ENCODE data around the gene PPP1R2.
"Not testable (repeated sequence)": the region's sequence is repeated elsewhere in the genome, so short reads cannot be mapped to it uniquely, and the experiment has no call there.

PPP1R2 gene

GRCh38 chr3:195475614-195476013, 67.5 kb downstream of the PPP1R2 start:
- Mint-ChIP-seq H3K9me3 (no peaks in the 10 kb centered on the region), H3K27me3 (peaks cover 9% of the 10 kb centered on the region), H3K36me3 (no peaks in the 10 kb centered on the region), H3K27ac (no peak overlapping the region), H3K4me3 (no peak overlapping the region), H3K4me1 (no peaks in the 10 kb centered on the region)
- DNase-seq (ENCODE audit: low spot score in 2 of 2) (no peak), ATAC-seq (ENCODE audit: low read depth) (no peak)

- H3K36me3 Mint-ChIP-seq; H3K9me3 Mint-ChIP-seq; H3K27ac Mint-ChIP-seq; H3K4me3 Mint-ChIP-seq; H3K27me3 Mint-ChIP-seq; ATAC-seq (ENCODE audit: low read depth); DNase-seq (ENCODE audit: low spot score in 2 of 2); H3K4me1 Mint-ChIP-seq: not testable (repeated sequence)
These were observed 68.0 kb downstream of the PPP1R2 start for GRCh38 chr3:195475116-195475515.

GRCh38 chr3:195468841-195469240, 74.3 kb downstream of the PPP1R2 start:
- Mint-ChIP-seq H3K27ac (no peak overlapping the region), H3K27me3 (no peaks in the 10 kb centered on the region), H3K9me3 (peaks cover 12% of the 10 kb centered on the region), H3K36me3 (peaks cover 8% of the 10 kb centered on the region), H3K4me1 (no peaks in the 10 kb centered on the region), H3K4me3 (no peak overlapping the region)
- ATAC-seq (ENCODE audit: low read depth) (no peak), DNase-seq (ENCODE audit: low spot score in 2 of 2) (no peak)

- Mint-ChIP-seq H3K4me1 (no peaks in the 10 kb centered on the region), H3K9me3 (peaks cover 12% of the 10 kb centered on the region), H3K4me3 (no peak overlapping the region), H3K36me3 (peaks cover 8% of the 10 kb centered on the region), H3K27ac (no peak overlapping the region), H3K27me3 (no peaks in the 10 kb centered on the region)
- DNase-seq (ENCODE audit: low spot score in 2 of 2) (no peak), ATAC-seq (ENCODE audit: low read depth) (no peak)
These were observed 74.7 kb downstream of the PPP1R2 start for GRCh38 chr3:195468391-195468776.

GRCh38 chr3:195467641-195468390, 75.3 kb downstream of the PPP1R2 start:
- Mint-ChIP-seq H3K9me3 (peaks cover 12% of the 10 kb centered on the region), H3K27me3 (no peaks in the 10 kb centered on the region), H3K36me3 (peaks cover 8% of the 10 kb centered on the region), H3K27ac (no peak overlapping the region), H3K4me1 (no peaks in the 10 kb centered on the region), H3K4me3 (no peak overlapping the region)
- DNase-seq (ENCODE audit: low spot score in 2 of 2) (no peak), ATAC-seq (ENCODE audit: low read depth) (no peak)

- Mint-ChIP-seq H3K4me1 (no peaks in the 10 kb centered on the region), H3K4me3 (no peak overlapping the region), H3K27ac (no peak overlapping the region), H3K36me3 (peaks cover 8% of the 10 kb centered on the region), H3K27me3 (no peaks in the 10 kb centered on the region), H3K9me3 (peaks cover 12% of the 10 kb centered on the region)
- no peak for DNase-seq (ENCODE audit: low spot score in 2 of 2)
- ATAC-seq (ENCODE audit: low read depth): no peak
These were observed 76.9 kb downstream of the PPP1R2 start for GRCh38 chr3:195466251-195466650.

Measured in memory B cell (primary cell).